Activated CD4-positive, alpha-beta T cell treated with anti-CD3 and anti-CD28 coated beads for 4 hours (primary cell): ENCODE data around the gene SEC14L5.
"Not testable (repeated sequence)": the region's sequence is repeated elsewhere in the genome, so short reads cannot be mapped to it uniquely, and the experiment has no call there.

Experiments
- DNase-seq, 2 donors: peaks; one replicate each; pipeline ENCODE4 v3.0.0-alpha.2; 2020

The SEC14L5 gene

DNA sequence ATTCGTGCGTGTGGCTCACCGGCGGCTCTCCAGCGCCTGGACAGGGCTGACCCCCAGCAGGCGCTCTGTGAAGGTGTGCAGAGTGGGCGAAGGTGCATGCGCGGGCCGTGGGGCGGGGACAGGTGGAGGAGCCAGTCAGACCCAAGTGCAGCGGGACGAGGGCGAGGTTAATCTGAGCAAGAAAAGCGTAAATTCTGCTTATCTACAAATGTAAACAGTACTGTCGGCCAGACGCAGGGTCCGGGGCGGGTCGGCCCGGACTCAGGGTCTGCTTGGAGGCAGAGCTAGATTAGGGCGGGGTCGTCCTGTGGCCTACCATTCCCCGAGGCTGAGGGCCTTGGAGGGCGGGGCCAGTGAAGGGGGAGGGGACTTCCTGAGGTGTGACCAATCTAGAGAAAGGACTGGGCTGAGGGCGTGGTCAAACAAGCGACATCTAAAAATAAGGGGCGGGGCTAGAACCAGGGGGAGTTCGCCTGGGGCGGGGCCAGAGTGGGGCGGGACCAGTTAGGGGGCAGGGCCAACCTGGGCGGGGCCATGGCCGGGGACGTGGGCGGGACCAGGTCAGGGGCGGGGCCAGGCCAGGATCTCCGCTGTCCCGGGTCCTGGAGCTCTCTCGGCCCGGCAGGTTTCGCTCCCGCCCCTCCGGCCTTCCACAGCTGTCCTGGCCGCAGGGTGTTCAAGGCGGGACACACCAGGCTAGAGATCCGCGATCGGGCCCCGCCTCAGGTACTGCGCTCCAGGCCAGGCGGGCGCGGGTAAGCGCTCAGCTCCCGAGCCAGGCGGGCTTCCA, at the start of gene SEC14L5:
Gene SEC14L5 (plus strand): TSS at position 611 of the 790 bp plus-strand sequence. CDS start 994 bp downstream, outside the sequence.
- peak; percentile 88 to 90 for DNase-seq

DNA sequence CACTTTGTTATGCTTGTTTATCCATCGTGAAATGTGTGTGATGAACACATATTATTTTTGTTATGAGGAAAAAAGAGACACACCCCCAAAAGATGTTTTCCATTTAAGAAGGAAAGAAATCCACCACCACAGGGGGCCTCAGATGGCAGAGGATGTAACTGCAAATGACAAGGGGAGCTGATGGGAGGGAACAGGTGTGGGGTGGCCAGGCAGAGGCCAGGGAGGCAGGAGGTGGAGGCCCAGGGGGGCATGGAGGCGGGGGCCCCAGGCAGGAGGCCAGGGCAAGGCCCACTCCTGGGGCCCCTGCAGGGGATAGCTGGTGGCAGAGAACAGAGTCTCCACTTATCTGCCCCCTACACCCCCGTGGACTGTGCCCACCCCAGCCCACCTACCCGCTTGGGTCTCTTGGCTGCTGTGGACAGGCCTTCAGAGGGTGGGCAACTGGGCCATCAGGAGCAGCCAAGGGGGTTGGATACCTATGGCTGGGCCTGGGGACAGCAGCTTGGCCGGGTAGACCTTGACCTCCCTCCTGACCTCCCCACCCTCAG, 49.2 kb upstream of the SEC14L5 start:
- DNase-seq, result no peak

DNA sequence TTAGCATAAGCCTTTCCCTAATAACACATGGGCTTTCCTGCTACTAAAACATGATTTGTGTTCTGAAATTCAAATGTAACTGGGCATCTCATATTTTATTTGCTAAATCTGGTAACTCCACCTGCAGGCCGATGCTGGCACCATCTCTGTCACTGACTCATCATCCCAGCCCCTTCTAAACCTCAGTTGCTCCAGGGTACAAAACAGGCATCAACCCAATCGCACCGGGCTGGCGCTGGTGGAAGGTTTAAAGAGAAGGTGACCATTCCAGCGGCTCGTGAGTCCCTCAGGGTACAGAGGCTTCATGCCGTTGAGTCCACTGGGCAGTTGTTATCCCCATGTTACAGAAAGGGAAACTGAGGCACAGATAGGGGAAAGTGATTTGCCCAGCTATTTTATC, 48.3 kb upstream of the SEC14L5 start:
- no peak for DNase-seq

DNA sequence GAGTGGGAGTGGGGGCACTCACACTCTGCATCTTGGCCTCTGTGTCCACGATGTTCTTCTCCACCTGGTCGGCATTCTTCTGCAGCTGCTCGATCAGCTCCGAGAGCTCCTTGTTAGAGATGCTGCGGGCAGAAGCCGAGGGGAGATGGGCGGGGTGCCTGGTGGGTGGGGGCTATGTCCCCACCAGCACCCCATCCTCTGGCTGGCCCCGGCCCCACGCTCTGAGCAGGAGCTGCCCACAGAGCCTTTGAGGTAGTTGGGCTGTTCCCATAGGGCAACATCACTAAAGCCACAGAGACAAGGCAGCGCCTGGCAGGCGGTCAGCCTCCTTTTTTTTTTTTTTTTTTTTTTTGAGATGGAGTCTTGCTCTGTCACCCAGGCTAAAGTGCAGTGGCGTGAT, 47.3 kb upstream of the SEC14L5 start:
- DNase-seq, result no peak

DNA sequence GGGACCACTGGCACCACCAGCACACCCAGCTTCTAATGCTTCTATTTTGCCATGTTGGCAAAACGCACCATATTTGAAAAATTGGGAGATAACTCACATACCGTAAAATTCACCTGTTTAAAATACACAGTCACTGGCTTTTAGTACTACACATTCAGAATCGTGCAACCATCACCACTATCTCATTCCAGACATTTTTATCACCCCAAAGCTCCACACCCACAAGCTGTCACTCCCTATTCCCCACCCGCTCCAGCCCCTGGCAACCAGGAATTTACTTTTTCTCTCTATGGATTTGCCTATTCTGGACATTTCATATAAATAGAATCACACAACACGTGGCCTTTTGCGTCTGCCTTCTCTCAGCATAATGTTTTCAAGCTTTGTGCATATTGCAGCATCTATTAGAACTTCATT, 46.2 kb upstream of the SEC14L5 start:
- DNase-seq, result no peak

DNA sequence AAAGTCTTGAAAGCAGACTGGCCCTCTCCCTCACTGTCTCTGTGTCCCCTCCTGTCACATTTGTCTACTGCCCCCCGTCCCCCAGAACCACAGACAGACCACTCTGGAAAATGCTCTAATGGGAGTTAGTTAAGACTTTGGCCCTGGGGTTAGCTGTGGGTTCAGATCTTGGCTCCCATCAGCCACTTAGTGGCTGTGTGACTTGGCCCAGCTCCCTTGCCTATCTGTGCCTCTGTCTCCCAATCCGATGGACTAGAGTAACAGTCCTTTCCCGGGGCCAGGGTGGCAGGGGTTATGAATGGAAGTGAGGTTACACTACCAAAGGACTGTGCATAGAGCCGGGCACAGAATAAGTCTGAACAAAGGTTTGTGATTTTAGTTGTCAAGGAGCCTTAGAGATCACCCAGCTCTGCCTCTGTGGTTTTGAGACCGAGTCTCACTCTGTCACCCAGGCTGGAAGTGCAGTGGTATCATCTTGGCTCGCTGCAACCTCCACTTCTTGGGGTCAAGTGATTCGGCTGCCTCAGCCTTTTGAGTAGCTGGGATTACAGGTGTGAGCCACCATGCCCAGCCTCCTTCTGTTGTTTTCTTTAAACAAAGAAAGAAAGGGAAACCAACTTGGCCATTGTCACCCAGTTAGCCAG, 44.9 kb upstream of the SEC14L5 start:
- DNase-seq, result no peak

DNA sequence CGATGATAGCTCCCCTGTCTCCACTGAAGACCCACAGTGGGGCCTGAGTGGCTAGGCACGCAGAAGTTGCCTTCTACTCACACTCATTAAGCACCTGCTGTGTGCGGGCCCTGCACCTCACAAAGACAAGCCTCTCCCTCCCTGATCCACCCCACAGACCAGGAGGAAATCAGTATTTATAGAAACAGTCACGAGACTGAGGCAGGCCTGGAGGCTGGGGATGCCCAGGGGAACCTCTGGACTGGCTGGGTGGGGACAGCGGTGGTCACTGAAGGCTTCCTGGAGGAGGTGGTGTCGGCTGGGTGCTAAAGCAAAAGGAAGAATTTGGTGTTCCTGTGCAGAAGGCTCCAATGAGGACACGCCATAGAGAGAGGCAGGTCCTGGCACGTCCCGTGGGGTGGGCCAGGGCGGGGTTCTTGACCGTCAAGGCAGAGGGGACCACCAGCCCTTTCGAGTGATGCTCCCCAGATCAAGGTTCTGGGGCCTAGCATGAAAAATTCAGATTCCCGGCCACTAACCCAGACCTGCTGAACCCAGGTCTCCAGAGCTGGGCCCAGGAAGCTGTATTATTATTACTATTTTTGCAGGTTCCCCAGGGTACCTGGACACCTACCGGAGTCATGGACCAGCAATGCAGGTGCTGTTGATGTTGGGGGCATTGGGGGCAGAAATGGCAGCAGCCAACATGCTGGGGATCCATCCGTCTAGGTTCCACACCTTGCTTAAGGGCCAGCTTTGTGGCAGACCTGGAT, 44.2 kb upstream of the SEC14L5 start:
- DNase-seq, result no peak

DNA sequence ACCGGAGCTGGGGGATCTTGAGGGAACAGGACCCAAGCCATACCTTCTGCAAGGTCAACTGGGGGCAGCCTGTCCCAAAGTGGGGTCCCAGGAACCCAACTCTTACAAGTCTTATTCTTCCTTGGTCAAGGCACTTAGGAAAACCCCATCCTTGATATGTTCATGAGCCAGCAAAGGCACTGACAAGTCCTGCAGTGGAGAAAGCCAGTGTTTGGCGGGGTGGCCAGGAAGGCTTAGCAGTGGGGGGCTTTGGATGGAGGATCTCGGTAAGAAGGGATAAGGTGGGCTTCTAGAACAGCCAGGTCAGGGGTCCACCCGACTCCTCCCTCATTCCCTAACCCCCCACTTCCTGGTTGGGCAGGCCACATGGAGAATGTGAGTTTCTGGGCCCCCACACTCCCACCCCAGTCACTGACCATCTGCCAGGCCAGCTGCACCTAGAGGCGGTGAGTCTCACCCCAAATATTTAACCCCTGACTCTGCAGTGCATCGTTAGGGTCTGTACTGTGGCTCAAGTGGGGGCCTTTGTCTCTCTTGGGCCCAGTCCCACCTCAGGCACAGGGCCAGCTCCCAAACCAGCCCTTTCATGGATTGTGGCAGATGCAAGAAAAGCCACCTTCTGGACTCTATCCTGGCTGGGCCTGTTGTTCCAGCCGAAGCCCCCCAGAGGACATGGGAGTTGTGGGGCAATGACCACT, 43.5 kb upstream of the SEC14L5 start:
- DNase-seq, result no peak

DNA sequence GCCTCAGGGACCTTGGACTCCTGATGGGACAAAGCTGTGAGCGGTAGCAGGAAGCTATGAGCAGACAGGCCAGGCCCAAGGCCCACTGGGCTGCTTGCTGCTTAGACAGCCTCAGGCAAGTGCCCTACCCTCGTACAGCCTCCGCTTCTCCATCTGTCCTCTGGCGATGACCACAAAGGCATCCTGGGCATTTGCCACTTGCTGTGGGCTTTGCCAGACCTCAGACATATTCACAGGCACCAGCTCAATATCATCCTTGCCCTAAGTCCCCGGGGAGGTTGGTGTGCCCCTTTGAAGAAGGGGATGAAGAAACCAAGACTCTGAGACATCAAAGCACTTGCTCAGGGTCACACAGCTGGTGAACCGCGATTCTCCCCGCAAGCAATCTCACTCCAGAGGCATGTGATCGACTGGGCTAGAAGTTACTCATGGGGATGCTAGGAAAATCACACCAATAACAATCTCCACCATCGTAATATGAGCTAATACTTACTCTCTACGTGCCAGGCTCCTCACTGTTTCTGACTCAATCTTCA, 42.8 kb upstream of the SEC14L5 start:
- no peak for DNase-seq

DNA sequence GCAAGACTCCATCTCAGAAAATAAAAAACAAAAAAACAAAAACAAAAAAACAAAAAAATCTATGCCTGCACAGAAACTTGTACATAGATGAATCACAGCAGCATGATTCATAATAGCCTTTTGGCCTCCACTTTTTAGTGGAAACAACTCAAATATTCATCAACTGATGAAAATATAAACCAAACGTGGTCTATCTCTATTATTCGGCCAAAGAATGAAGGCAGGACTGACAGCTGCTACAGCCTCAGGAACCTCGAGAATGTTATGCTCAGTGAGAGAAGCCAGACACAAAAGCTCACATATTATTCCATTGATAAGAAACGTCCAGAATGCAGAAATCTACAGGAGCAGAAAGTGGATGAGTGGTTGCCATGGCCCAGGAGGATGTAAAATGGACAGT, 41.0 kb upstream of the SEC14L5 start:
- no peak for DNase-seq

DNA sequence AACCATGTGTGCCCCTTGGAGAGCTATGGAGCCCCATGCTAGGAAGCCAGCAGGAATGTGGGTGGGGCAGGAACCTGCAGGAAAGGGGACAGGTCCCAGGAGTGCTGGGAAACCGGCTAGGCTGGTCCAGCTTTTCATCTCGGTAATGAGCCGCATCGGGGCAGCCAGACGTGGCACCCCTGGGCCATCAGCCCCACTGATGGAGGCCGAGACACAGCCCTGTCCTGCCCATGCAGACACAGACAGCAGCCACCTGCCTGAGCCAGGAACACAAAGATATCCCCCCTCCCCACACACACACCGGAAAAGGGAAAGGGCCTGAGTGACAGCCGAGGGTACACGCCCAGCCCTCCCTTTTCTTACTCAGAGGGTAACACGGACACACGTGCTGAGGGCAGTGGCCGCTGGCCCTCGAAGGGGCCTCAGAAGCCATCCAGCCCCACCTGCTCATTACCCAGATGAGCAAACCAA, 39.3 kb upstream of the SEC14L5 start:
- DNase-seq, result no peak

DNA sequence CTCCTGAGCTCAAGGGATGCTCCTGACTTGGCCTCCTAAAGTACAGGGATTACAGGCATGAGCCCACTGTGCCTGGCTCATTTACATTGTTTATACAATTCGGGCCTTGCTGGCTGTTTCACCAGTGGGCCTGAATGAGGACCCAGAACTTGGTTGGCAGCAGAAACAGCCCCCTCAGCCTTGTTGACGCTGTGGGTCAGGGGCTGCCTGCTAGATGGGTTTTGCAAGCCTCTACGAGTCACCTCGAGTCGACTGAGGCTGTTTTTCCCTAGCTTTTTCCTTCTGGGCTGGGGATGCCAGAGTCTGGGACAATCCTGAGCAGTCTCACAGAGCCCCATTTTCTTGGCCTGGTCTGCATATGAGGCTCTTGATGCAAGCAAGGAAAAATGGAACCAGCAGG, 37.3 kb upstream of the SEC14L5 start:
- DNase-seq, result no peak

DNA sequence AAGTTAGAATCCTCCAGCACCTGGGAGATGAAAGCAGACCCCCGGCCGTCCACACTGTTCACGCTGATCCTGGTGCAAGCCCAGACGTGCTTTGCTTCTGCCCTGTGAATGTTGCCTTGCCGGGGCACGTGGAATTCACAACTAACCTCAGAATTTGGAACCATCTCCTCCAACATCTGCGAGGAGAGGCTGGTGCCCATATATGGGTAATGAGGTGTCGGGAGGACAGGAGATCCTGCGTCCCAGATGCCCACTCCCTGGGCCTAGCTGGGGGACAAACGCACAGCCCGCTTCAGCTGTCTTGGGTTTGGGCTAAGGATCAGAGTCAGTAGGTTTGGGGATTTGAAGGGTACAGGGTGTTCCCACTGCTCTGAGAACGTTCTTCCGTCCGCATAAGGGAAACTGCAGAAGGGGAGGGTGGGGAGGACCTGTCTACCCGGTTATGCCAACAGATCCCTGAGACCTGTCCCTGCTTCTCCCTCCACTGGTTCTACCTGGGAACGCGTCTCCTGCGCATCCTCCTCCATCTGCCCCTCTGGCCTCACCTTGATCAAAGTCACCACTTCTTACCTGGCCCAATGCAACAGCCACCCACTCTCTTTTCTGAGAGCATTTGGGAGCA, 35.3 kb upstream of the SEC14L5 start:
- DNase-seq, result no peak

DNA sequence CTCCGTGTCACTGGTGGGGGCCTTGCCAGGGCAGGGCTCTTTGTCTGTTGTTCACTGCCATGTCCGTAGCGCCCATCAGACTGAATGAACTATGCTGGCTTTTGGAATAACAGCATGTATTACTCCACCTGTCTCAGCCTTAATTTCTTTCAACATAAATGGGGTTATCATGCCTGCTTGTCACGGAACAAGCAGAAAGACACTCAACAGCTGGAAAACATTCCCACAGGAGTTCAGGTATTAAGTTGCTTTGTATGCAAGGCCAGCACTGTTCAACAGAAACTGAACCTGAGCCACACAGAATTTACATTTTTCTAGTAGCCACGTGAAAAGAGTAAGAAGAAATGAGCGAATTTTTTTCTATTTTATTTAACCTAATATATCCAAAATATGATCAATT, 34.3 kb upstream of the SEC14L5 start:
- no peak for DNase-seq

DNA sequence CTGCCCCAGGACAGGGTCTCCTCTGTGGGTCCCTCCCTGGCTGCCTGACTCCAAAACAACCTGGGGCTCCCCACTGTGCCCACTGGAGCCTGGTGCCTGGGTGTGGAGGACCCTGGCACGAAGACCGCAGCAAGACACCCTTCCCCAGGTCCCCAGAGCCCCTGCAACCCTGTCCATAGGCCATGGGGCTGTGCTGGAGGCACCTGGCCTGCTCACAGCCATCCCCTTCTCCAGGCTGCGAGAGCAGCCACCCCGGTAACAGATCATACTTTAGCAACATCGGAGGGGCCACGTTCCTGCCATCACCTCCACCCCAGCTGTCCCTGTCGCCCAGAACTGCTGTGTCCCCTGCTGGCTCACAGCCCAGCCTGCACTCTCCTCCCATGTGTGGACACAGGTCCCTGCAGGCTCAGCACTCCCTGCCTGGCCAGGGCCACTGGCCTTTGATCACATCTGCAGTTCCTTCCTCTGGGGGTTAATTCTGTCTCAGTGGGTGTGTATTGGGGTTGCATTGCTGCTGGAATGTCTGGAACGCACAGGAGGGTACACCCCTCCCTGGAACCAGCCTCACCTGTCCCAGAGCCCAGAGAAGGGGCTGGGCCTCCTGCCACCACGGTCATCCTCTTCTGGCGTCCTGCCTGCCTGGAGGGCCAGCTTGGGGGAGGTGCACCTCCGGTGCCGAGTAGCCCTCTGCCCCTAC, 33.4 kb upstream of the SEC14L5 start:
- no peak for DNase-seq

DNA sequence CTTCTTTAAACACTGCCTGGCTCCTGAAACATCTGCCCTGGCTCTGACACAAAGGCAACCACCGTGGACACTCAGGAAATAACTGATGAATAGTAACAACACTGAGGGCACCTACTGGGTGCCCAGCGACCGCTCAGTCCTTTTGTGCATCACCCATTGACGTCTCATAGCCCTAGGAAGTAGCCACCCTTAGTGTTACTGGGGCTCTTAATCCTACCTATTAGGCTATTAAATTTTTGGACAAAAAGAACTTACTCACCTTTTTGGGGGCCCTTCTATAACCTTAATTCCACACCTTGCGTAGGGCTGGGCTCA, 32.9 kb upstream of the SEC14L5 start:
- no peak for DNase-seq

DNA sequence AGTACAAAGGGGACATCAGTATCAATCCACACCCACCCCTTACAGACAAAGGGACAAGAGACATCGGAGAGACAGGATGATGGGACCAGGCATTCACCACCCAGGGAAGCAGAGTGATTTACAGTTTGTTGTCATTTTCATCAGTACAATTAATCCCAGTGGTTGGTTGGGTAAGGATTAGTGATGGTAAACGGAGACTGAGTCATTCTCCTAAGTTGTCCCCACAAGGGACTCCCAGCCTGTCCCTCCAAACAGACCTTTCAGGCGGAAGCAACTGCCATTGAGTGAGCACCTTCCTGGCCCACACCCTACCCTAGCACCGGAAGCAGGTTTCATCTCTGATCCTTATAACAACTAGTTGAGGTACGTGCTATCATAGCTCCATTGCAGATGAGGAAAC, 32.3 kb upstream of the SEC14L5 start:
- no peak for DNase-seq

DNA sequence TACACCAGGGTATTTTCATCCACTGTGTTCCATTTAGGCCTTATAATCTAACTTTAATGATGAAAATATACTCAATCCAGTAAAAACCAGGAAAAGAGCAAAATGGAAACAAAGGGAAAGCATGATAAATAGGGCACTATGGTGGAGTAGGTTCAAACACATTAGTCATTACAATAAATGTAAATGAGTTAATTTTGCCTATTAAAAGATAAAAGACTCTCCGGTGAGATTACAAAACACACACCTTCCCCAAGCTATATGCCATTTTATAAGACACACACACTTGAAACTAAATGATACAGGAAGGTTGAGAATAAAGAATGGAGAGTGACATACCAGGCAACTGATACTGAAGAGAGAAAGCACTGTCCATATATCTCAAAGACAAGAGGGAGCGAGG, 31.2 kb upstream of the SEC14L5 start:
- DNase-seq, result no peak

DNA sequence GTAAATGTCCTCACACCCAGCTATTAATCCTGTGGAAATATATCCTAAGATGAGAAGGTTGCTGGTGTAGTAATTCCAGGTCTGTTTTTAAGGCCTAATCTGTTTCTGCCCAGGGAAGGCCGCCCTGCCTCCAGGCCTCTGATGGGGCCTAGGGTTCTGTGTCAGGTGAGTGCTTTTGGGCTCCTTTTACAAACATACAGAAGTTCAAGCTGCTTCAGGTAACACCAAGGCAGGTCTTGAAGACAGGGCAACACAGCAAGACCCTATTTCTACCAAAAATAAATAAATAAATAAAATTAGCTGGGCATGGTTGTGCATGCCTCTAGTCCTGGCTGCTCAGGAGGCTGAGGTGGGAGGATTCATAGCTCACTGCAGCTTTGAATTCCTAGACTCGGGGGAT, 30.5 kb upstream of the SEC14L5 start:
- no peak for DNase-seq

DNA sequence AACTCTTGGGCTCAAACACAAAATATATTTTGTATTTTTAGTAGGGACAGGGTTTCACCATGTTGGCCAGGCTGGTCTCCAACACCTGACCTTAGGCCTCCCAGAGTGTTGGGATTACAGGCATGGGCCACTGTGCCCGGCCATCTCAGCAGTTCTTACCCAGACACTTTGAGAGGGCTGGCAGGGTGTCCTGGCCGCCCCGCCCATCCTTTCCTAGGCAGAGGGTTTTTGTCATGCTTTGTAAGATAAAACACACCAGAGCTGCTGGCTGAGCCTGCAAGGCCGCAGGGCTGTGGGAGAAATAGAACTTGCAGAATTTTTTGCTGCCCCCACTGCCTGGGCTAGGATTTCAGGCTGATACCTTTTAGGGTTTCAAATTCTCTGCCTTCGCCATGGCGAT, 29.9 kb upstream of the SEC14L5 start:
- DNase-seq, result no peak

DNA sequence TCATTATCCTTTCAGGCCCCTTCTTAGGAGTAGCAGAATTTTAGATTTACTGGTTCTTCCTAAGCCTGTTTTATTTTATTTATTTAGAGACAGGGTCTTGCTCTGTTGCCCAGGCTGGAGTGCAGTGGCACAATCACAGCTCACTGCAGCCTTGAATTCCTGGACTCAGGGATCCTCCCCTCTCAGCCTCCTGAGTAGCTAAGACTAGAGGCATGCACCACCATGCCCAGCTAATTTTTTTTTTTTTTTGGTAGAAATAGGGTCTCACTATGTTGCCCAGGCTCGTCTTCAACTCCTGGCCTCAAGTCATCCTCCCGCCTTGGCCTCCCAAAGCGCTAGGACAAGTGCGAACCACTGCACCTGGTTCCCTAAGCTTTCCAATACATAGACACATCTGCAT, 28.5 kb upstream of the SEC14L5 start:
- DNase-seq, result not testable (repeated sequence)

DNA sequence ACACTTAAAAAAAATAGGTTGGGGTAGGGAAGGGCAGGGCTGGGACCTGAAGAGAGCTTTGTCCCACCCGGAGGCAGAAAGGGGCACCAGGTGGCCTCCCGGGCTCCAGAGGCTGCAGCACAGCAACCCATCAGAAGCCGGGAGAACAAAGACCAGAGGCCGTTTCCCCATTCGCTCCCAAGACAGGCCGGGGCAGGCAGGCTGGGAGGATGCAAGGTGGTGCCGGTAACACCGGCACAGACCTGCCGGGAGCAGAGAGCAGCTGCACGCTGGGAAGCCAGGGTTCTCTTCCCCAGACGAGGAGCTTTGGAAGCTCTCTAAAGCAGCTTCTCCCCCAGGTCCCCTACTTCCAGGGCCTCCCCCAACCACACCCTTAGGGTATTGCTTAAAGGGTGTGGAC, 26.7 kb upstream of the SEC14L5 start:
- DNase-seq, result no peak
